ENCODE measurements around the gene SLC2A13.

The SLC2A13 gene

GRCh38 chr12:39966721-39967120, 139.2 kb downstream of the SLC2A13 start:
- H3K9ac ChIP-seq: no peak overlapping the region
- H3K27me3 ChIP-seq: no peaks in the 10 kb centered on the region
- no peak overlapping the region for H3K4me3 ChIP-seq
- H3K9me3 ChIP-seq (replicated peaks in 1 of 11): peaks cover 0 to 8% (median 0%) of the 10 kb centered on the region in 11 experiments; a peak in 3 of 22 replicates
- no peak overlapping the region for H3K4me2 ChIP-seq
- no peak for TF ChIP-seq Cebpa-rat (IDR thresholded peaks at IDR 0.05)
- no peak overlapping the region for H3K27ac ChIP-seq
- H3K4me1 ChIP-seq: no peaks in the 10 kb centered on the region
- H3K36me3 ChIP-seq: no peaks in the 10 kb centered on the region
- H4K20me1 ChIP-seq: no peaks in the 10 kb centered on the region

GRCh38 chr12:39966256-39966655, 139.6 kb downstream of the SLC2A13 start:
- Histone ChIP-seq H3K36me3 (no peaks in the 10 kb centered on the region), H3K9me3 (replicated peaks in 1 of 11) (peaks cover 0 to 8% (median 0%) of the 10 kb centered on the region in 11 experiments; a peak in 3 of 22 replicates), H3K4me2 (no peak overlapping the region), H3K27ac (no peak overlapping the region), H4K20me1 (no peaks in the 10 kb centered on the region), H3K27me3 (no peaks in the 10 kb centered on the region), H3K4me1 (no peaks in the 10 kb centered on the region), H3K9ac (no peak overlapping the region), H3K4me3 (no peak overlapping the region)
- no peak for TF ChIP-seq Cebpa-rat (IDR thresholded peaks at IDR 0.05)

GRCh38 chr12:39959467-39959866, 146.4 kb downstream of the SLC2A13 start:
- Histone ChIP-seq H4K20me1 (no peaks in the 10 kb centered on the region), H3K4me3 (no peak overlapping the region), H3K4me1 (no peaks in the 10 kb centered on the region), H3K9me3 (replicated peaks in 1 of 11) (no peaks in the 10 kb centered on the region), H3K27me3 (no peaks in the 10 kb centered on the region), H3K4me2 (no peak overlapping the region), H3K36me3 (no peaks in the 10 kb centered on the region), H3K27ac (no peak overlapping the region), H3K9ac (no peak overlapping the region)
- TF ChIP-seq Cebpa-rat (IDR thresholded peaks at IDR 0.05): no peak

GRCh38 chr12:39959031-39959430, 146.8 kb downstream of the SLC2A13 start:
- Histone ChIP-seq H4K20me1 (no peaks in the 10 kb centered on the region), H3K4me2 (no peak overlapping the region), H3K9me3 (replicated peaks in 1 of 11) (no peaks in the 10 kb centered on the region), H3K4me1 (no peaks in the 10 kb centered on the region), H3K27me3 (no peaks in the 10 kb centered on the region), H3K36me3 (no peaks in the 10 kb centered on the region), H3K9ac (no peak overlapping the region), H3K27ac (no peak overlapping the region), H3K4me3 (no peak overlapping the region)
- TF ChIP-seq Cebpa-rat (IDR thresholded peaks at IDR 0.05): no peak

- Histone ChIP-seq H4K20me1 (no peaks in the 10 kb centered on the region), H3K4me3 (no peak overlapping the region), H3K27me3 (no peaks in the 10 kb centered on the region), H3K9ac (no peak overlapping the region), H3K4me1 (no peaks in the 10 kb centered on the region), H3K9me3 (replicated peaks in 1 of 11) (no peaks in the 10 kb centered on the region), H3K27ac (no peak overlapping the region), H3K4me2 (no peak overlapping the region), H3K36me3 (no peaks in the 10 kb centered on the region)
- TF ChIP-seq Cebpa-rat (IDR thresholded peaks at IDR 0.05): no peak
Measured at GRCh38 chr12:39958377-39958776, 147.5 kb downstream of the SLC2A13 start.

GRCh38 chr12:39956725-39957124, 149.2 kb downstream of the SLC2A13 start:
- no peaks in the 10 kb centered on the region for H4K20me1 ChIP-seq
- H3K4me3 ChIP-seq: no peak overlapping the region
- no peaks in the 10 kb centered on the region for H3K4me1 ChIP-seq
- H3K36me3 ChIP-seq: no peaks in the 10 kb centered on the region
- no peaks in the 10 kb centered on the region for H3K27me3 ChIP-seq
- TF ChIP-seq Cebpa-rat (IDR thresholded peaks at IDR 0.05): no peak
- H3K4me2 ChIP-seq: no peak overlapping the region
- H3K9ac ChIP-seq: no peak overlapping the region
- H3K27ac ChIP-seq: no peak overlapping the region
- no peaks in the 10 kb centered on the region for H3K9me3 ChIP-seq (replicated peaks in 1 of 11)

GRCh38 chr12:39946361-39947280, 159.3 kb downstream of the SLC2A13 start:
- H3K27ac ChIP-seq: no peak overlapping the region
- H3K27me3 ChIP-seq: no peaks in the 10 kb centered on the region
- no peaks in the 10 kb centered on the region for H3K4me1 ChIP-seq
- H3K4me2 ChIP-seq: no peak overlapping the region
- H3K9me3 ChIP-seq (replicated peaks in 1 of 11): peaks cover 0 to 5% (median 0%) of the 10 kb centered on the region in 11 experiments; a peak in 1 of 22 replicates
- H3K9ac ChIP-seq: no peak overlapping the region
- no peak for TF ChIP-seq Cebpa-rat (IDR thresholded peaks at IDR 0.05)
- no peak overlapping the region for H3K4me3 ChIP-seq
- no peaks in the 10 kb centered on the region for H4K20me1 ChIP-seq
- no peaks in the 10 kb centered on the region for H3K36me3 ChIP-seq

GRCh38 chr12:39937119-39937518, 168.8 kb downstream of the SLC2A13 start:
- Histone ChIP-seq H3K9ac (no peak overlapping the region), H3K27me3 (no peaks in the 10 kb centered on the region), H3K36me3 (no peaks in the 10 kb centered on the region), H3K4me2 (no peak overlapping the region), H4K20me1 (no peaks in the 10 kb centered on the region), H3K4me1 (peaks cover 0 to 8% (median 3%) of the 10 kb centered on the region in 10 experiments; a peak in 5 of 20 replicates), H3K9me3 (replicated peaks in 1 of 11) (no peaks in the 10 kb centered on the region), H3K27ac (no peak overlapping the region), H3K4me3 (no peak overlapping the region)
- no peak for TF ChIP-seq Cebpa-rat (IDR thresholded peaks at IDR 0.05)

- no peak overlapping the region for H3K9ac ChIP-seq
- no peak for TF ChIP-seq Cebpa-rat (IDR thresholded peaks at IDR 0.05)
- peak overlapping the region in 5 of 11 experiments; percentile 1 to 36 (median 30); a peak in 4 of 22 replicates for H3K4me2 ChIP-seq
- H4K20me1 ChIP-seq: no peaks in the 10 kb centered on the region
- H3K36me3 ChIP-seq: no peaks in the 10 kb centered on the region
- no peak overlapping the region for H3K27ac ChIP-seq
- H3K9me3 ChIP-seq (replicated peaks in 1 of 11): no peaks in the 10 kb centered on the region
- peaks cover 0 to 8% (median 3%) of the 10 kb centered on the region in 10 experiments; a peak in 5 of 20 replicates for H3K4me1 ChIP-seq
- no peak overlapping the region for H3K4me3 ChIP-seq
- H3K27me3 ChIP-seq: no peaks in the 10 kb centered on the region
Measured at GRCh38 chr12:39935839-39936238, 170.0 kb downstream of the SLC2A13 start.

GRCh38 chr12:39935275-39935674, 170.6 kb downstream of the SLC2A13 start:
- Histone ChIP-seq H3K4me1 (peaks cover 0 to 8% (median 3%) of the 10 kb centered on the region in 10 experiments; a peak in 5 of 20 replicates), H3K9me3 (replicated peaks in 1 of 11) (no peaks in the 10 kb centered on the region), H3K4me2 (peak overlapping the region in 5 of 11 experiments; percentile 1 to 36 (median 30); a peak in 5 of 22 replicates), H3K4me3 (no peak overlapping the region), H3K27me3 (no peaks in the 10 kb centered on the region), H4K20me1 (no peaks in the 10 kb centered on the region), H3K9ac (no peak overlapping the region), H3K36me3 (no peaks in the 10 kb centered on the region), H3K27ac (no peak overlapping the region)
- TF ChIP-seq Cebpa-rat (IDR thresholded peaks at IDR 0.05): no peak
